ENCODE measurements around the gene PLEKHM3. TPM values are rescaled to one million over a fixed set of nuclear protein-coding genes. Genes with fewer than 3 reads are reported as not detected.

The PLEKHM3 gene
- total RNA-seq, 1 donor from 2014 or later: 12.5 TPM

- H3K4me3 Mint-ChIP-seq (ENCODE audit: unreplicated experiment): no peak overlapping the region
- TF ChIP-seq CTCF (IDR thresholded peaks at IDR 0.05): no peak
- H3K4me1 Mint-ChIP-seq (ENCODE audit: unreplicated experiment): peaks cover 8% of the 10 kb centered on the region
- no peak for DNase-seq (ENCODE audit: extremely low spot score, unreplicated experiment)
- no peaks in the 10 kb centered on the region for H3K27me3 Mint-ChIP-seq (ENCODE audit: unreplicated experiment)
- no peaks in the 10 kb centered on the region for H3K36me3 Mint-ChIP-seq (ENCODE audit: unreplicated experiment)
- no peak overlapping the region for H3K27ac Mint-ChIP-seq (ENCODE audit: unreplicated experiment)
- H3K9me3 Mint-ChIP-seq (ENCODE audit: unreplicated experiment): no peaks in the 10 kb centered on the region
Measured at GRCh38 chr2:207796585-207797350, 228.6 kb downstream of the PLEKHM3 start.

GRCh38 chr2:207792244-207792785 is 233.0 kb downstream of the PLEKHM3 start:
- Mint-ChIP-seq H3K27me3 (ENCODE audit: unreplicated experiment) (peaks cover 6% of the 10 kb centered on the region), H3K4me1 (ENCODE audit: unreplicated experiment) (peaks cover 8% of the 10 kb centered on the region), H3K36me3 (ENCODE audit: unreplicated experiment) (no peaks in the 10 kb centered on the region), H3K27ac (ENCODE audit: unreplicated experiment) (no peak overlapping the region), H3K9me3 (ENCODE audit: unreplicated experiment) (no peaks in the 10 kb centered on the region), H3K4me3 (ENCODE audit: unreplicated experiment) (no peak overlapping the region)
- DNase-seq (ENCODE audit: extremely low spot score, unreplicated experiment): no peak
- no peak for TF ChIP-seq CTCF (IDR thresholded peaks at IDR 0.05)

GRCh38 chr2:207791579-207792243 is 233.6 kb downstream of the PLEKHM3 start:
- Mint-ChIP-seq H3K9me3 (ENCODE audit: unreplicated experiment) (no peaks in the 10 kb centered on the region), H3K4me1 (ENCODE audit: unreplicated experiment) (peaks cover 5% of the 10 kb centered on the region), H3K36me3 (ENCODE audit: unreplicated experiment) (no peaks in the 10 kb centered on the region), H3K27me3 (ENCODE audit: unreplicated experiment) (peaks cover 8% of the 10 kb centered on the region), H3K27ac (ENCODE audit: unreplicated experiment) (no peak overlapping the region), H3K4me3 (ENCODE audit: unreplicated experiment) (no peak overlapping the region)
- no peak for DNase-seq (ENCODE audit: extremely low spot score, unreplicated experiment)
- no peak for TF ChIP-seq CTCF (IDR thresholded peaks at IDR 0.05)

GRCh38 chr2:207790898-207791297 is 234.4 kb downstream of the PLEKHM3 start:
- H3K4me3 Mint-ChIP-seq (ENCODE audit: unreplicated experiment): no peak overlapping the region
- H3K9me3 Mint-ChIP-seq (ENCODE audit: unreplicated experiment): no peaks in the 10 kb centered on the region
- no peaks in the 10 kb centered on the region for H3K36me3 Mint-ChIP-seq (ENCODE audit: unreplicated experiment)
- peaks cover 5% of the 10 kb centered on the region for H3K4me1 Mint-ChIP-seq (ENCODE audit: unreplicated experiment)
- no peak for DNase-seq (ENCODE audit: extremely low spot score, unreplicated experiment)
- H3K27ac Mint-ChIP-seq (ENCODE audit: unreplicated experiment): no peak overlapping the region
- no peak for TF ChIP-seq CTCF (IDR thresholded peaks at IDR 0.05)
- peaks cover 8% of the 10 kb centered on the region for H3K27me3 Mint-ChIP-seq (ENCODE audit: unreplicated experiment)

GRCh38 chr2:207787800-207788199 is 237.5 kb downstream of the PLEKHM3 start:
- no peak for TF ChIP-seq CTCF (IDR thresholded peaks at IDR 0.05)
- H3K4me1 Mint-ChIP-seq (ENCODE audit: unreplicated experiment): peaks cover 3% of the 10 kb centered on the region
- H3K4me3 Mint-ChIP-seq (ENCODE audit: unreplicated experiment): no peak overlapping the region
- H3K27me3 Mint-ChIP-seq (ENCODE audit: unreplicated experiment): peaks cover 8% of the 10 kb centered on the region
- H3K9me3 Mint-ChIP-seq (ENCODE audit: unreplicated experiment): no peaks in the 10 kb centered on the region
- no peaks in the 10 kb centered on the region for H3K36me3 Mint-ChIP-seq (ENCODE audit: unreplicated experiment)
- H3K27ac Mint-ChIP-seq (ENCODE audit: unreplicated experiment): no peak overlapping the region
- no peak for DNase-seq (ENCODE audit: extremely low spot score, unreplicated experiment)
